Measurements from ENCODE around the gene MTHFD1L.
"Not testable (repeated sequence)": the region's sequence is repeated elsewhere in the genome, so short reads cannot be mapped to it uniquely, and the experiment has no call there.

Gene MTHFD1L

GRCh38 chr6:151119823-151120524 lies 254.5 kb downstream of the MTHFD1L start:
- no peaks in the 10 kb centered on the region for H3K4me1 ChIP-seq (ENCODE audit: control insufficient read depth, insufficient read depth, low read length, unreplicated experiment)
- H3K4me3 ChIP-seq (ENCODE audit: low read depth, low read length), result no peak overlapping the region
- no peaks in the 10 kb centered on the region for H3K27me3 ChIP-seq (ENCODE audit: insufficient read depth, low read length)
- no peaks in the 10 kb centered on the region for H3K79me2 ChIP-seq (ENCODE audit: control insufficient read depth, insufficient read depth, low read length, unreplicated experiment)
- no peak overlapping the region for H2AFZ ChIP-seq (ENCODE audit: low read length, unreplicated experiment)
- no peak overlapping the region for H3K27ac ChIP-seq (ENCODE audit: low read depth, low read length)
- H3K36me3 ChIP-seq (ENCODE audit: insufficient read depth, low read length), result no peaks in the 10 kb centered on the region

- H3K27me3 ChIP-seq (ENCODE audit: insufficient read depth, low read length), result no peaks in the 10 kb centered on the region
- H3K79me2 ChIP-seq (ENCODE audit: control insufficient read depth, insufficient read depth, low read length, unreplicated experiment), result no peaks in the 10 kb centered on the region
- H3K4me3 ChIP-seq (ENCODE audit: low read depth, low read length), result no peak overlapping the region
- H3K4me1 ChIP-seq (ENCODE audit: control insufficient read depth, insufficient read depth, low read length, unreplicated experiment), result no peaks in the 10 kb centered on the region
- no peak overlapping the region for H3K27ac ChIP-seq (ENCODE audit: low read depth, low read length)
- H2AFZ ChIP-seq (ENCODE audit: low read length, unreplicated experiment), result no peak overlapping the region
- H3K36me3 ChIP-seq (ENCODE audit: insufficient read depth, low read length), result no peaks in the 10 kb centered on the region
Observed at GRCh38 chr6:151121900-151122299, 256.4 kb downstream of the MTHFD1L start.

- H2AFZ ChIP-seq (ENCODE audit: low read length, unreplicated experiment); H3K4me3 ChIP-seq (ENCODE audit: low read depth, low read length); H3K4me1 ChIP-seq (ENCODE audit: control insufficient read depth, insufficient read depth, low read length, unreplicated experiment); H3K36me3 ChIP-seq (ENCODE audit: insufficient read depth, low read length); H3K27me3 ChIP-seq (ENCODE audit: insufficient read depth, low read length); H3K79me2 ChIP-seq (ENCODE audit: control insufficient read depth, insufficient read depth, low read length, unreplicated experiment); H3K27ac ChIP-seq (ENCODE audit: low read depth, low read length): not testable (repeated sequence)
Observed at GRCh38 chr6:151123641-151124040, 258.1 kb downstream of the MTHFD1L start.

GRCh38 chr6:151125242-151125641 lies 259.7 kb downstream of the MTHFD1L start:
- not testable (repeated sequence) for H3K79me2 ChIP-seq (ENCODE audit: control insufficient read depth, insufficient read depth, low read length, unreplicated experiment); H3K27ac ChIP-seq (ENCODE audit: low read depth, low read length); H3K4me1 ChIP-seq (ENCODE audit: control insufficient read depth, insufficient read depth, low read length, unreplicated experiment); H3K27me3 ChIP-seq (ENCODE audit: insufficient read depth, low read length); H3K36me3 ChIP-seq (ENCODE audit: insufficient read depth, low read length); H3K4me3 ChIP-seq (ENCODE audit: low read depth, low read length); H2AFZ ChIP-seq (ENCODE audit: low read length, unreplicated experiment)

- H2AFZ ChIP-seq (ENCODE audit: low read length, unreplicated experiment); H3K27ac ChIP-seq (ENCODE audit: low read depth, low read length); H3K79me2 ChIP-seq (ENCODE audit: control insufficient read depth, insufficient read depth, low read length, unreplicated experiment); H3K4me3 ChIP-seq (ENCODE audit: low read depth, low read length); H3K36me3 ChIP-seq (ENCODE audit: insufficient read depth, low read length); H3K27me3 ChIP-seq (ENCODE audit: insufficient read depth, low read length); H3K4me1 ChIP-seq (ENCODE audit: control insufficient read depth, insufficient read depth, low read length, unreplicated experiment): not testable (repeated sequence)
Observed at GRCh38 chr6:151125651-151126416, 260.3 kb downstream of the MTHFD1L start.

GRCh38 chr6:151126417-151126724 lies 260.9 kb downstream of the MTHFD1L start:
- not testable (repeated sequence) for H3K27me3 ChIP-seq (ENCODE audit: insufficient read depth, low read length); H3K36me3 ChIP-seq (ENCODE audit: insufficient read depth, low read length); H3K79me2 ChIP-seq (ENCODE audit: control insufficient read depth, insufficient read depth, low read length, unreplicated experiment); H3K27ac ChIP-seq (ENCODE audit: low read depth, low read length); H2AFZ ChIP-seq (ENCODE audit: low read length, unreplicated experiment); H3K4me1 ChIP-seq (ENCODE audit: control insufficient read depth, insufficient read depth, low read length, unreplicated experiment); H3K4me3 ChIP-seq (ENCODE audit: low read depth, low read length)

GRCh38 chr6:151127133-151127798 lies 261.8 kb downstream of the MTHFD1L start:
- H3K4me1 ChIP-seq (ENCODE audit: control insufficient read depth, insufficient read depth, low read length, unreplicated experiment); H3K79me2 ChIP-seq (ENCODE audit: control insufficient read depth, insufficient read depth, low read length, unreplicated experiment); H2AFZ ChIP-seq (ENCODE audit: low read length, unreplicated experiment); H3K27me3 ChIP-seq (ENCODE audit: insufficient read depth, low read length); H3K27ac ChIP-seq (ENCODE audit: low read depth, low read length); H3K36me3 ChIP-seq (ENCODE audit: insufficient read depth, low read length); H3K4me3 ChIP-seq (ENCODE audit: low read depth, low read length): not testable (repeated sequence)

GRCh38 chr6:151128763-151129370 lies 263.4 kb downstream of the MTHFD1L start:
- Histone ChIP-seq H3K27me3 (ENCODE audit: insufficient read depth, low read length) (no peaks in the 10 kb centered on the region), H3K36me3 (ENCODE audit: insufficient read depth, low read length) (no peaks in the 10 kb centered on the region), H3K4me3 (ENCODE audit: low read depth, low read length) (no peak overlapping the region), H3K79me2 (ENCODE audit: control insufficient read depth, insufficient read depth, low read length, unreplicated experiment) (no peaks in the 10 kb centered on the region), H2AFZ (ENCODE audit: low read length, unreplicated experiment) (no peak overlapping the region), H3K4me1 (ENCODE audit: control insufficient read depth, insufficient read depth, low read length, unreplicated experiment) (no peaks in the 10 kb centered on the region), H3K27ac (ENCODE audit: low read depth, low read length) (no peak overlapping the region)

- Histone ChIP-seq H3K27me3 (ENCODE audit: insufficient read depth, low read length) (no peaks in the 10 kb centered on the region), H3K4me3 (ENCODE audit: low read depth, low read length) (no peak overlapping the region), H3K79me2 (ENCODE audit: control insufficient read depth, insufficient read depth, low read length, unreplicated experiment) (no peaks in the 10 kb centered on the region), H2AFZ (ENCODE audit: low read length, unreplicated experiment) (no peak overlapping the region), H3K4me1 (ENCODE audit: control insufficient read depth, insufficient read depth, low read length, unreplicated experiment) (no peaks in the 10 kb centered on the region), H3K27ac (ENCODE audit: low read depth, low read length) (no peak overlapping the region), H3K36me3 (ENCODE audit: insufficient read depth, low read length) (no peaks in the 10 kb centered on the region)
Observed at GRCh38 chr6:151130329-151130728, 264.8 kb downstream of the MTHFD1L start.

GRCh38 chr6:151131324-151132007 lies 266.0 kb downstream of the MTHFD1L start:
- H3K27ac ChIP-seq (ENCODE audit: low read depth, low read length), result no peak overlapping the region
- no peaks in the 10 kb centered on the region for H3K27me3 ChIP-seq (ENCODE audit: insufficient read depth, low read length)
- H3K4me3 ChIP-seq (ENCODE audit: low read depth, low read length), result no peak overlapping the region
- peaks cover 2% of the 10 kb centered on the region for H3K4me1 ChIP-seq (ENCODE audit: control insufficient read depth, insufficient read depth, low read length, unreplicated experiment)
- H3K79me2 ChIP-seq (ENCODE audit: control insufficient read depth, insufficient read depth, low read length, unreplicated experiment), result no peaks in the 10 kb centered on the region
- no peak overlapping the region for H2AFZ ChIP-seq (ENCODE audit: low read length, unreplicated experiment)
- no peaks in the 10 kb centered on the region for H3K36me3 ChIP-seq (ENCODE audit: insufficient read depth, low read length)

Measured in ACC112 (cell line).